Ureter (tissue), 1 donor: Measurements from ENCODE around the gene ALS2CL. TPM values are rescaled to one million over a fixed set of nuclear protein-coding genes. Genes with fewer than 3 reads are reported as not detected.
"Not testable (repeated sequence)": the region's sequence is repeated elsewhere in the genome, so short reads cannot be mapped to it uniquely, and the experiment has no call there.

Experiments
- DNase-seq: peaks from one replicate; pipeline ENCODE4 v3.0.0-alpha.2; 2020; ENCODE audit warnings: low spot score
- total RNA-seq: library from RNA; stranded (reverse); gene quantifications from one replicate; pipeline ENCODE4 v1.2.4, GENCODE V29; 2023
- donor health status: DM: yes; HTN: yes; CAD: no.

ALS2CL gene
- total RNA-seq, 1 donor from 2014 or later: 64.5 TPM

- peak; percentile 37 for DNase-seq
Observed at GRCh38 chr3:46715507-46716175, 22.2 kb upstream of the ALS2CL start.

- DNase-seq: peak; percentile 26
Observed at GRCh38 chr3:46714728-46715506, 21.4 kb upstream of the ALS2CL start.

- DNase-seq: peak; percentile 59
Observed at GRCh38 chr3:46713898-46714552, 20.5 kb upstream of the ALS2CL start.

- peak; percentile 34 for DNase-seq
Observed at GRCh38 chr3:46713050-46713897, 19.8 kb upstream of the ALS2CL start.

GRCh38 chr3:46712191-46713049, 18.9 kb upstream of the ALS2CL start:
- DNase-seq: peak; percentile 27

GRCh38 chr3:46711760-46712159, 18.3 kb upstream of the ALS2CL start:
- DNase-seq: no peak

- DNase-seq: no peak
Observed at GRCh38 chr3:46711305-46711704, 17.8 kb upstream of the ALS2CL start.

- DNase-seq: peak; percentile 17
Observed at GRCh38 chr3:46710671-46711295, 17.3 kb upstream of the ALS2CL start.

GRCh38 chr3:46710229-46710628, 16.8 kb upstream of the ALS2CL start:
- no peak for DNase-seq

GRCh38 chr3:46709721-46710120, 16.2 kb upstream of the ALS2CL start:
- DNase-seq: peak; percentile 32

- DNase-seq: no peak
Observed at GRCh38 chr3:46709157-46709654, 15.7 kb upstream of the ALS2CL start.

- DNase-seq: peak; percentile 37
Observed at GRCh38 chr3:46708401-46709156, 15.1 kb upstream of the ALS2CL start.

- peak; percentile 35 for DNase-seq
Observed at GRCh38 chr3:46707601-46708011, 14.1 kb upstream of the ALS2CL start.

- DNase-seq: peak; percentile 39
Observed at GRCh38 chr3:46706771-46707582, 13.5 kb upstream of the ALS2CL start.

- no peak for DNase-seq
Observed at GRCh38 chr3:46705751-46706552, 12.5 kb upstream of the ALS2CL start.

- peak; percentile 80 for DNase-seq
Observed at GRCh38 chr3:46705022-46705530, 11.6 kb upstream of the ALS2CL start.

- DNase-seq: not testable (repeated sequence)
Observed at GRCh38 chr3:46704346-46704745, 10.9 kb upstream of the ALS2CL start.
